ENCODE measurements around the gene ILK. TPM values are rescaled to one million over a fixed set of nuclear protein-coding genes. Genes with fewer than 3 reads are reported as not detected.
A peak's percentile ranks its signal among the peaks of the same experiment; 100 is the strongest.

Gene ILK
- total and polyA plus RNA-seq, 2 of the 13 experiments (the other 11 are each of a cell fraction or from before 2014, with no cell fraction given), result 70.3 to 108 TPM

GRCh38 chr11:6606471-6607189 lies 3.1 kb downstream of the ILK start (continued):
- TF ChIP-seq REL (CRISPR knock-in tag; conservative IDR thresholded peaks at IDR 0.05), result no peak
- peak; percentile 62; the same call in 1 of the 2 replicates for TF ChIP-seq YEATS2 (CRISPR knock-in tag; IDR thresholded peaks at IDR 0.05; ENCODE audit: borderline replicate concordance)
- no peak for TF ChIP-seq DMAP1 (CRISPR knock-in tag; IDR thresholded peaks at IDR 0.05)
- no peak for TF ChIP-seq DBP (CRISPR knock-in tag; IDR thresholded peaks at IDR 0.05; ENCODE audit: not compliant biosample characterization)
- TF ChIP-seq SRY (CRISPR knock-in tag; IDR thresholded peaks at IDR 0.05), result no peak
- TF ChIP-seq ZNF354B (CRISPR knock-in tag; IDR thresholded peaks at IDR 0.05), result no peak
- TF ChIP-seq KMT2B (CRISPR knock-in tag; IDR thresholded peaks at IDR 0.05), result no peak
- no peak for TF ChIP-seq SP1 (IDR thresholded peaks at IDR 0.05)
- peak; percentile 71; the same call in 1 of the 2 replicates for TF ChIP-seq SP1 (CRISPR knock-in tag; IDR thresholded peaks at IDR 0.05)
- TF ChIP-seq TFAP4 (IDR thresholded peaks at IDR 0.05; ENCODE audit: borderline replicate concordance, low read depth), result peak; percentile 89
- TF ChIP-seq GATAD1 (CRISPR knock-in tag; IDR thresholded peaks at IDR 0.05), result peak; percentile 63
- TF ChIP-seq ZNF761 (CRISPR knock-in tag; conservative IDR thresholded peaks at IDR 0.05), result no peak
- TF ChIP-seq SNAPC2 (CRISPR knock-in tag; IDR thresholded peaks at IDR 0.05), result no peak
- TF ChIP-seq PATZ1 (CRISPR knock-in tag; IDR thresholded peaks at IDR 0.05), result peak; percentile 50
- TF ChIP-seq ZNF501 (CRISPR knock-in tag; IDR thresholded peaks at IDR 0.05), result 0 out of 2 replicates have a peak, but pooled peaks have one; percentile 39
